T-helper 2 cell treated with Interferon-gamma antibody and Interleukin-4, amounts not matched to agents 100 ng/mL and 5 ng/mL, for 36 hours (primary cell): ENCODE data around the gene AMPH. TPM values are rescaled to one million over a fixed set of nuclear protein-coding genes. Genes with fewer than 3 reads are reported as not detected.

Experiments
- intact Hi-C: fragments of 100-400 bp; cut with micrococcal nuclease; formaldehyde crosslinking; loops from one replicate; pipeline ENCODE4 v1.15.1; 2023
- total RNA-seq: library from RNA; stranded (reverse); gene quantifications from 2 replicates; pipeline ENCODE4 v1.2.3, GENCODE V29; 2022

AMPH gene
- total RNA-seq, 1 donor from 2014 or later: 0.30 TPM

GRCh38 chr7:38409531-38409930 lies 221.6 kb downstream of the AMPH start:
- intact Hi-C loops: no loop called here

- intact Hi-C loops: loop anchor here (1.0 to 5.0 kb wide), 2 partner anchors 143 to 261 kb away; no protein-coding TSS in a partner anchor
Measured at GRCh38 chr7:38398725-38399321, 232.3 kb downstream of the AMPH start.

- intact Hi-C loops: loop anchor here (5.0 kb wide), 1 partner anchor 145 kb away; no protein-coding TSS in a partner anchor
Measured at GRCh38 chr7:38396852-38397251, 234.3 kb downstream of the AMPH start.

GRCh38 chr7:38395921-38396552 lies 235.1 kb downstream of the AMPH start:
- intact Hi-C loops: loop anchor here (5.0 kb wide), 1 partner anchor 146 kb away; no protein-coding TSS in a partner anchor

- intact Hi-C loops: loop anchor here (5.0 kb wide), 1 partner anchor 148 kb away; no protein-coding TSS in a partner anchor
Measured at GRCh38 chr7:38394660-38395059, 236.5 kb downstream of the AMPH start.

- intact Hi-C loops: no loop called here
Measured at GRCh38 chr7:38393874-38394273, 237.3 kb downstream of the AMPH start.

- intact Hi-C loops: no loop called here
Measured at GRCh38 chr7:38391751-38392150, 239.4 kb downstream of the AMPH start.

- intact Hi-C loops: no loop called here
Measured at GRCh38 chr7:38385682-38386081, 245.5 kb downstream of the AMPH start.

GRCh38 chr7:38383281-38383680 lies 247.9 kb downstream of the AMPH start:
- intact Hi-C loops: no loop called here

GRCh38 chr7:38382684-38383083 lies 248.5 kb downstream of the AMPH start:
- intact Hi-C loops: no loop called here

GRCh38 chr7:38375453-38375852 lies 255.7 kb downstream of the AMPH start:
- intact Hi-C loops: loop anchor here (10.0 kb wide), 1 partner anchor 471 kb away; no protein-coding TSS in a partner anchor

- intact Hi-C loops: loop anchor here (1.0 to 10.0 kb wide), 2 partner anchors 267 to 470 kb away; no protein-coding TSS in a partner anchor
Measured at GRCh38 chr7:38374507-38374906, 256.7 kb downstream of the AMPH start.

GRCh38 chr7:38373155-38373554 lies 258.0 kb downstream of the AMPH start:
- intact Hi-C loops: loop anchor here (10.0 kb wide), 1 partner anchor 468 kb away; no protein-coding TSS in a partner anchor

- intact Hi-C loops: loop anchor here (10.0 kb wide), 1 partner anchor 467 kb away; no protein-coding TSS in a partner anchor
Measured at GRCh38 chr7:38372290-38372689, 258.9 kb downstream of the AMPH start.

GRCh38 chr7:38369816-38370493 lies 261.2 kb downstream of the AMPH start:
- intact Hi-C loops: loop anchor here (1.0 to 10.0 kb wide), 5 partner anchors 155 to 535 kb away; partner anchors contain the start of genes STARD3NL and VPS41

GRCh38 chr7:38368191-38368605 lies 263.0 kb downstream of the AMPH start:
- intact Hi-C loops: loop anchor here (2.0 to 10.0 kb wide), 3 partner anchors 189 to 537 kb away; partner anchors contain the start of genes STARD3NL and VPS41

GRCh38 chr7:38367301-38367890 lies 263.8 kb downstream of the AMPH start:
- intact Hi-C loops: loop anchor here (2.0 to 10.0 kb wide), 2 partner anchors 23 to 537 kb away; partner anchors contain the start of gene VPS41

- intact Hi-C loops: loop anchor here (1.0 to 10.0 kb wide), 2 partner anchors 148 to 541 kb away; partner anchors contain the start of gene VPS41
Measured at GRCh38 chr7:38363379-38363778, 267.8 kb downstream of the AMPH start.

GRCh38 chr7:38362611-38363237 lies 268.4 kb downstream of the AMPH start:
- intact Hi-C loops: loop anchor here (1.0 to 10.0 kb wide), 2 partner anchors 147 to 542 kb away; partner anchors contain the start of gene VPS41

- intact Hi-C loops: loop anchor here (10.0 kb wide), 1 partner anchor 544 kb away; the partner anchor contains the start of gene VPS41
Measured at GRCh38 chr7:38360776-38361175, 270.4 kb downstream of the AMPH start.
